ENCODE data around the gene SNRPF.
"Not testable (repeated sequence)": the region's sequence is repeated elsewhere in the genome, so short reads cannot be mapped to it uniquely, and the experiment has no call there.

The SNRPF gene

DNA sequence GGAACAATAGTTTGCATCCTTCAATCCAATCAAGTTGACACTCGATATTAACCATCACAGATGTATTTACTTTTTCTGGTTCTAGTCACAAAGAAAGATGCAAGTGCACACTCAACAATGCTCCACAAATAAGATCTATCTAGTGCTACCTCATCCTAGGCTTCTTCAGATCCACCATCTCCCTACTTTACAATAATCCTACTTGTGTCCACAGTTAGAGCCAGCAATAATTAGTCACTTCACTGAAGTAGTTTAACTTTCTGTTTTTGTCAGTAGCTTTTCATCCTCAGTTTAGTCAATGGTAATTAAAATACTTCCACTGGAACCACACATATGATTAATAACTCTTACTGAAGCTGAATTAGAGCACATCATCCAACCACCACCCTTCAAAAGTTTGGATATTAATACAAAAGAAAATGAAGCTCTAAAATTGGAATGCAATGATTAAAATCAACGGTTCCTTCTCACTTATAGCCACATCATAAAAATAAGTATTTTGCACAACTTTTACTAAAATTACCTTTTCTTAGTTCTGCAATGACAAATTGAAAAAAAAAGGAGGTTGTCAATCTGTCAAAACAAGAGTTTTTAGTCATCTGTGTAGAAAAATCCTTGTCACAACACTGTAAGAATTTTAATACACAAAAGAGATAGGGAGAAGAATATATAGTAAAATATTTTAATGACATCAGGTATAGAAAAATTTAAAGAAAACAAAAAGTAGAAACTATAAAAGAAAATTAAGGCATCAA, 28.2 kb upstream of the SNRPF start:
- H3K4me3 ChIP-seq (ENCODE audit: low read length): no peak overlapping the region
- TF ChIP-seq, protein P1, sequence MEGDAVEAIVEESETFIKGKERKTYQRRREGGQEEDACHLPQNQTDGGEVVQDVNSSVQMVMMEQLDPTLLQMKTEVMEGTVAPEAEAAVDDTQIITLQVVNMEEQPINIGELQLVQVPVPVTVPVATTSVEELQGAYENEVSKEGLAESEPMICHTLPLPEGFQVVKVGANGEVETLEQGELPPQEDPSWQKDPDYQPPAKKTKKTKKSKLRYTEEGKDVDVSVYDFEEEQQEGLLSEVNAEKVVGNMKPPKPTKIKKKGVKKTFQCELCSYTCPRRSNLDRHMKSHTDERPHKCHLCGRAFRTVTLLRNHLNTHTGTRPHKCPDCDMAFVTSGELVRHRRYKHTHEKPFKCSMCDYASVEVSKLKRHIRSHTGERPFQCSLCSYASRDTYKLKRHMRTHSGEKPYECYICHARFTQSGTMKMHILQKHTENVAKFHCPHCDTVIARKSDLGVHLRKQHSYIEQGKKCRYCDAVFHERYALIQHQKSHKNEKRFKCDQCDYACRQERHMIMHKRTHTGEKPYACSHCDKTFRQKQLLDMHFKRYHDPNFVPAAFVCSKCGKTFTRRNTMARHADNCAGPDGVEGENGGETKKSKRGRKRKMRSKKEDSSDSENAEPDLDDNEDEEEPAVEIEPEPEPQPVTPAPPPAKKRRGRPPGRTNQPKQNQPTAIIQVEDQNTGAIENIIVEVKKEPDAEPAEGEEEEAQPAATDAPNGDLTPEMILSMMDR (conservative IDR thresholded peaks at IDR 0.05; ENCODE audit: low read length): no peak
- no peak for DNase-seq (ENCODE audit: low read depth)

GRCh38 chr12:95834572-95834971, 24.2 kb upstream of the SNRPF start:
- TF ChIP-seq, protein P1 (conservative IDR thresholded peaks at IDR 0.05; ENCODE audit: low read length): no peak
- H3K4me3 ChIP-seq (ENCODE audit: low read length): no peak overlapping the region
- no peak for DNase-seq (ENCODE audit: low read depth)

DNA sequence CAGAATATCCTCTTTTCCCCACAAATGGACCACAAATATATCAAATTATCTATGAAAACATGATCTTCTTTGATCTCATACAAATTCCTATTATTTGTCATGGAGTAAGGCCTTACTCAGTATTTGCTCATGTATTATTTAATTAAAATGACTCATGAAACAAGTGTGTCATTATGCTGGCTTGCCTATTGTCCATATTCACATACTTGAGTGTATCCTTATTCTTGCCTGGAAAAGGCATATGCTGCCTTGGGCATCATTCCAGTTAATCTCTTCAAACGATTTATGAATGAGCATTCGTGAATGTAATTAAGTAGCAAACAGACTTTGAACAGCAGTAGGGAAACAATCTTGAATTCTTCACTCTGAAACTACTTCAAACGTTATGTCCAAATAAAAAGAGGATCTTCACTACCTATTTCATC, 22.6 kb upstream of the SNRPF start:
- DNase-seq (ENCODE audit: low read depth): peak; percentile 55
- H3K4me3 ChIP-seq (ENCODE audit: low read length): no peak overlapping the region
- TF ChIP-seq, protein P1 (conservative IDR thresholded peaks at IDR 0.05; ENCODE audit: low read length): no peak

GRCh38 chr12:95836630-95837239, 22.0 kb upstream of the SNRPF start:
- DNase-seq (ENCODE audit: low read depth): peak; percentile 56
- TF ChIP-seq, protein P1 (conservative IDR thresholded peaks at IDR 0.05; ENCODE audit: low read length): no peak
- H3K4me3 ChIP-seq (ENCODE audit: low read length): peak overlapping the region; percentile 20

GRCh38 chr12:95837240-95838038, 21.3 kb upstream of the SNRPF start:
- H3K4me3 ChIP-seq (ENCODE audit: low read length): peak overlapping the region; percentile 20
- TF ChIP-seq, protein P1 (conservative IDR thresholded peaks at IDR 0.05; ENCODE audit: low read length): no peak
- no peak for DNase-seq (ENCODE audit: low read depth)

DNA sequence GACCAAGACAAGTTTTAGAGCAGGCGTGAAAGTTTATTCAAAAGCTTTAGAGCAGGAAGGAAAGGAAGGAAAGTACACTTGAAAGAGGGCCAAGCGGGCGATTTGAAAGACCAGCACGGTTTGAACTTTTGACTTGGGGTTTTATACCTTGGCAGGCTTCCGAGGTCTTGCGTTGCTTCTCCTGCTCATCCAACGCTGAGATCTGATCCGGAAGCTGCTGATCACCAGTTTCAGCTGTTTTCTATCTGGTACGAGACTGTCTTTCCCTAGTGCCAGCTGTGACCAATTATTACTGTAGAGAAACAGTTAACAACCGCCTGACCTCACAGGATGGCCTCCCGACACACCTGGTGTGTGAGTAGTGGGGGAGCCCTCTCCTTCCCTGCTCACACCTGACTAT, 20.6 kb upstream of the SNRPF start:
- peak; percentile 83 for DNase-seq (ENCODE audit: low read depth)
- peak overlapping the region; percentile 2; the same call in 1 of the 2 replicates for H3K4me3 ChIP-seq (ENCODE audit: low read length)
- TF ChIP-seq, protein P1 (conservative IDR thresholded peaks at IDR 0.05; ENCODE audit: low read length): no peak

DNA sequence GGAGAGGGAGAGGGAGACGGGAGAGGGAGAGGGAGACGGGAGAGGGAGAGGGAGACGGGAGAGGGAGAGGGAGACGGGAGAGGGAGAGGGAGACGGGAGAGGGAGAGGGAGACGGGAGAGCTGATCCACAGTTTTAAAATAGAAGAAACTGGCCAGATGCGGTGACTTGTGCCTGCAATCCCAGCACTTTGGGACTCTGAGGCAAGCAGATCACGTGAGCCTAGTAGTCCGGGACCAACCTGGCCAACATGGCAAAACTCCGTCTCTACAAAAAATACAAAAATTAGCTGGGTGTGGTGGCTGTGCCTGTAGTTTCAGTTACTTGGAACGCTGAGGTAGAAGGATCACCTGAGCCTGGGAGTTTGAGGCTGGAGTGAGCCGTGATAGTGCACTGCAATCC, 16.3 kb upstream of the SNRPF start:
- DNase-seq (ENCODE audit: low read depth): not testable (repeated sequence)
- peak overlapping the region; percentile 17; the same call in 1 of the 2 replicates for H3K4me3 ChIP-seq (ENCODE audit: low read length)
